T-helper 1 cell (primary cell): Measurements from ENCODE around the gene KIRREL3.
"Not testable (repeated sequence)": the region's sequence is repeated elsewhere in the genome, so short reads cannot be mapped to it uniquely, and the experiment has no call there.

Experiments used
- DNase-seq, 5 donors: peaks; one replicate each; pipeline ENCODE4 v3.0.0-alpha.2; 2012 to 2020

KIRREL3 gene

GRCh38 chr11:126391970-126392632 is 608.5 kb downstream of the KIRREL3 start:
- DNase-seq, result no peak

GRCh38 chr11:126391286-126391954 is 609.1 kb downstream of the KIRREL3 start:
- DNase-seq, result no peak

GRCh38 chr11:126390272-126390867 is 610.2 kb downstream of the KIRREL3 start:
- no peak for DNase-seq

GRCh38 chr11:126387857-126388256 is 612.7 kb downstream of the KIRREL3 start:
- no peak for DNase-seq

DNA sequence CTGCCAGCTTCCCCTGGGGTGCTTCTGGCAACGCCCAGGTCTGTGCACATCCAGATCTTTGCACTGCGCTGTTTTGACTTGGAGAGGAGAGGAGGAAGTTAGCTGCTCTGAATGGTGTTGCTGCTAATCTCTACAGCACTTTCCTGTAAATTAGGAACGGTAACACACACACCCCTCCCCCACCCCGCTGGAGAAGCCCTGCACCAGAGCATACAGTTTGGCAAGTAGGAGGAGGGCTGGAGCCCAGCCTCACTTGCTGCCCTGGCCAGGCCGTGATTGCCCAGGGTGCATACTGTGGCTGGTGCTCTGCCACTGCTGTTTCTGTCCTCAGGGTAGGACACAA is 613.9 kb downstream of the KIRREL3 start:
- DNase-seq, result not testable (repeated sequence)

GRCh38 chr11:126385991-126386728 is 614.4 kb downstream of the KIRREL3 start:
- no peak for DNase-seq

GRCh38 chr11:126384449-126385070 is 616.0 kb downstream of the KIRREL3 start:
- no peak for DNase-seq

DNA sequence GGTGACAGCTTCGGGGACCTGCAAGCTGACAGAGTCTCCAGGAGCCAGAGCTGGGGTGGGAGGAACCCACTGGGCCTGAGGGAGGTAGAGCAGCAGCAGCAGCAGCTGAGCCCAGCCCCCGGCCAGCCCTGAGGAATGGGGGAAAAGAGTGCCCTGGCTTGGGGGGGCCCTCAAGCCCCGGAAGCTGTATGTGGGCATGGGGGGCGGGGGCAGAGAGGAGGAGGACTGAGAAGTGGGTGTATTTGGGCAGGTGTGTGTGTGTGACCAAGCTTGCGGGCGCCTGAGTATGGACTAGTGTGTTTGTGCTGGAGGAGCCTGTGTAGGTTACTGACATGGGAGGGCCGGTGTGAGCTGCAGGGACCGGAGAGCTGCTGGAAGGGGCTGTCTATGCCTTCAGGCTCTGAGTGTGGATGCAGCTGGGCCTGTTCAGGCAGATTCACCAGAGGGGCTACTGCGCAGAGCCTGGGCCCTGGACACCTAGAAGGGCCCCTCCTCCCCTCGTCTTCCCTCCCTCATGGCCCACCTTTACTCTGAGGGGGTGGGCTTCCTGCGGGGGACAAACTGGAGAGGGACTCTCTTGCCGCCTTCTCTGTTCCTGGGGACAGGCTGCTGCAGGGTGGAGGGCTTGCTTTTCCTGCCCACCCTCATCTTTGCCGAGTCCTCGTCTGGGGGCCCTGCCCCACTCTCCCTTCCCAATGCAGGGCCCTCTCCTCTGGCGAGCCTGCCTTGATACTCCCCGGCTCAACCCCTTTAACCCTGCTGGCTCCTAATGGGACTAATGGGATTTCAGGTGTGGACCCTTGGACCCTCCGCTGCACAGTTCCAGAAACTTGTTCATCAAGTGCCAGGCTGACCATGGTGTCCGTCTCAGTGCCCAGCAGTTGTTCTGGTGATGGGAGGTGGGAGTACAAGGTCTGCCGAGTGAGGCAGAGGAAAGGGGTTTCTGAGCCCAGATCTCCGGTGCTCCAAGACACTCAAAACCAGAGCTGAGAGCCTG is 616.9 kb downstream of the KIRREL3 start:
- no peak for DNase-seq

- not testable (repeated sequence) for DNase-seq
Measured at GRCh38 chr11:126382641-126383040, 617.9 kb downstream of the KIRREL3 start.

GRCh38 chr11:126381960-126382359 is 618.6 kb downstream of the KIRREL3 start:
- DNase-seq, result not testable (repeated sequence)

GRCh38 chr11:126380909-126381308 is 619.7 kb downstream of the KIRREL3 start:
- DNase-seq, result no peak

DNA sequence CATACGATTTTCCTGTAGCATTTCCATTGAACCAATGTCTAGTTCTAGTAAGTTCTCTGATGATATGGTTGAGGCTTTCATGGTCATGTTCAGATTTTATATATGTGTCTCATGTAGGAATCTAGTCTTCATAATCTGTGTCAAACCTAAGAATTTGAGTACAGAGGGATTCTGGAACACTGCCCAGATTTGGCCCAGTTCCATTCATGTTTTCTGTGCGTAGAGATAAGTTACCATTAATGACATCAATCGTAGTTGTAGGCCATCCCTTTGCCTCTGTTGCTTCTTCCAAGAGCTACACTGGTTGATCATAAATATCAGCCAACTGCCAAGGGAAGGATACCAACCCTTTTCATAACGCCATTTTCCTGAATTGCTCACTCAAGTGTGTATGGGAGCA is 621.8 kb downstream of the KIRREL3 start:
- no peak for DNase-seq

DNA sequence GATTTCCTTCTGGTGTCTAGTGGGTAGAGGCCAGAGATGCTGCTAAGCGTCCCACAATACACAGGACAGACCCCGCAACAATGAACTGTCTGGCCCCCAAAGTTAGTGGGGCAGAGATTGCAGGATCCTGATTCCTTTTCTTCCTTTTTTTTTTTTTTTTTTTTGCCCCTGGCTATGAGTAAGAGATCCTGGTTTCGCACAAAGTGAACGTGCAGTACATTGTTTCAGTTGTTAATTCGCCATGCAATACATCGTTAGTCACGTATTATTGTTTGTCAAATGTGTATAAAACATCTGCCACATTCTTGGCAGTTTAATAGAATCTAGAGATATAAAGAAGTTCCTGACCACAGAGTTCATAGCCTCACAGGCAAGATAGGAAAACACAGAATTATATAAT is 624.8 kb downstream of the KIRREL3 start:
- DNase-seq, result no peak

DNA sequence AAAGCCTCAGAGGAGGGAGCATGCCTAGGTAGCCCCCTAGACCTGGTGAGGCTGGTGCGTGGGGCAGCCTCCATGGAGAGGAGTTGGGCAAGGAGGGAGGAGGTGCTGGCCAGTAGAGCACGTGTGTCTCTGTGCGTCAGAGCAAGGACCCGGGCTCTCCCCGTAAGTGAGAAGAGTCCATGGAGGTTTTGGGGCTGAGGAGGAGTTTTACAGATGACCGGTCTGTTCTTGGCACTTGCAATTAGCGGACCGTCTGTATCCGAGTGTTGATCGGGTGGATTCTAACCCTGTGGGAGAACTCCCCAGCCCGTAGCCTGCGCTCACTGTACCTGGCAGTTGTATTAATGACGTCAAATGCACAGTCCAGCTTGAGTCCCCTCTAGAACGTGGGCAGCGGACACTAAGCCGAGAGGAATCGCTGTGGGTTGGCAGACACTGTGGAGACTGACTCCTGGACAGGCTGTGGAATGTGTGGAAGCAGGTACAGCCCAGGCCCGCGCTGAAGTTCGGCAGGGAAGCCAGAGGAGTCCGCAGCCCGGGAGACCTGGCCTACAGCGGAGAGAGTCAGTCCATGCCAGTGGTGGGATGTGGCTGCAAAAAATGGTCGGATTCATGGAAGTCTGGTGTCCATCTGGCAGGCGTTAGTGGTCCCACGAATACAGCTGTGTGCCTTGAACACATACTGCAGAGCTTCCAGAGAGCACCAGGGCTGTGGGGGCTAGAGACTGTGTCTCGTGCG is 625.8 kb downstream of the KIRREL3 start:
- DNase-seq, result not testable (repeated sequence)

DNA sequence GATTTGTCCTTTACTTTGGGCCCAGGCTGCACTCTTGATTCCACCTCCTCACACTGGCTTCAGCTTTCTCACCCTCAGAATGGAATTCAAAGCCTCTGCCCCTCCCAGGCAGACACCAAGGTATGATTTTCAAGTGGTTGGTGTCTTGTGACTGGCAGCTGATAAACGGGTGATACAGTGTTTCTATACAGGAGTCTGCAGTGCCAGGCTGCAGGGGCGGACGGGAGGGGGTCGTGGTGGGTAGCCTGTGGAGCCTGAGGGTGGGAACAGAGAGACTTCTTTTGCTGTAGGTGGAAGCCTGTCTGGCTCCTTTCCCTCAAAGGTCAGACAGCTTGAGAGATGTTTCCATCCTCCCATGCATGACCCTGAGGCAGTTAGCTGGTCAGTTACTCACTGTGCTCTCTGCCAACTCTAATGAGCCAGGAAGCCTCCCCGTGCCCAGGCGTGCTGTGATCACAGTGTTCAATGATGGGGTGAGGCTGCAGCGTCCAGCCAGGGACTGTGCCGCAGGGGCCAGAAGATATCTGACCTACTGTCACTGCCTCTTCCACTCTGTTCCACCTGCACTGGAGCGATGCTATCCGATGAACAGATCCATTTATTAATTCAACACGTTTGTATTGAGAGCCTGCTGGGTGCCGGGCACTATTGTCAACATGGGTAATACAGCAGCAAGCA is 627.0 kb downstream of the KIRREL3 start:
- DNase-seq, result not testable (repeated sequence)
